Mesenchymal stem cell (in vitro differentiated cells and primary cell): Measurements from ENCODE around the gene WDTC1. TPM values are rescaled to one million over a fixed set of nuclear protein-coding genes. Genes with fewer than 3 reads are reported as not detected.

ENCODE experiments used
- DNase-seq: peaks from one replicate; pipeline ENCODE4 v3.0.0-alpha.2; 2013
- H2AFZ ChIP-seq: one replicate; pipeline ENCODE4 v1.6.1; 2013; ENCODE audit warnings: low read depth, mild to moderate bottlenecking, control low read depth, inconsistent platforms, low read length, moderate library complexity
- H2AK5ac ChIP-seq: 2 replicates; pipeline ENCODE4 v1.6.1; 2013; ENCODE audit warnings: low read length, moderate library complexity, mild to moderate bottlenecking, inconsistent platforms; ENCODE audit not compliant: severe bottlenecking
- H2BK120ac ChIP-seq: one replicate; pipeline ENCODE4 v1.6.1; 2013; ENCODE audit warnings: low read depth, mild to moderate bottlenecking, inconsistent platforms, low read length, moderate library complexity
- H2BK12ac ChIP-seq, 2 experiments: one replicate each; pipeline ENCODE4 v1.6.1; 2013; ENCODE audit warnings: inconsistent platforms in 2 of 2, low read length in 2 of 2, mild to moderate bottlenecking in 2 of 2, moderate library complexity in 2 of 2, control low read depth in 1 of 2
- H2BK15ac ChIP-seq: one replicate; pipeline ENCODE4 v1.6.1; 2013; ENCODE audit warnings: mild to moderate bottlenecking, low read depth, inconsistent platforms; ENCODE audit not compliant: poor library complexity, severe bottlenecking
- H2BK5ac ChIP-seq: 2 replicates; pipeline ENCODE4 v1.6.1; 2013; ENCODE audit warnings: low read depth, mild to moderate bottlenecking, low read length, control low read depth, inconsistent platforms; ENCODE audit not compliant: poor library complexity, severe bottlenecking
- H3K14ac ChIP-seq, 2 experiments: one replicate each; pipeline ENCODE4 v1.6.1; 2013; ENCODE audit warnings: inconsistent platforms in 2 of 2, low read length in 2 of 2, control low read depth in 1 of 2, mild to moderate bottlenecking in 1 of 2, moderate library complexity in 1 of 2
- H3K18ac ChIP-seq, 2 experiments: one replicate each; pipeline ENCODE4 v1.6.1; 2013; ENCODE audit warnings: inconsistent platforms in 2 of 2, low read length in 2 of 2, control low read depth in 1 of 2, low read depth in 1 of 2, mild to moderate bottlenecking in 1 of 2
- H3K23ac ChIP-seq, 2 experiments: one replicate each; pipeline ENCODE4 v1.6.1; 2013; ENCODE audit warnings: inconsistent platforms in 2 of 2, low read length in 2 of 2, mild to moderate bottlenecking in 2 of 2, moderate library complexity in 2 of 2, control low read depth in 1 of 2
- H3K27ac ChIP-seq: 2 replicates; pipeline ENCODE4 v1.5.1; 2013; ENCODE audit warnings: mild to moderate bottlenecking, moderate library complexity, low read length, control low read depth, inconsistent platforms; ENCODE audit not compliant: poor library complexity, severe bottlenecking
- H3K27me3 ChIP-seq, 2 experiments: 2 replicates each; pipeline versions ENCODE4 v1.6.1 to v1.7.0; 2013; ENCODE audit warnings: low read length in 2 of 2, mild to moderate bottlenecking in 2 of 2, moderate library complexity in 2 of 2, control low read depth in 1 of 2, inconsistent platforms in 1 of 2; ENCODE audit not compliant: control insufficient read depth in 1 of 2, insufficient read depth in 1 of 2
- H3K36me3 ChIP-seq, 2 experiments: 2 replicates each; pipeline versions ENCODE4 v1.6.1 to v1.7.0; 2013; ENCODE audit warnings: low read length in 2 of 2, control low read depth in 1 of 2, inconsistent platforms in 1 of 2, low read depth in 1 of 2, mild to moderate bottlenecking in 1 of 2; ENCODE audit not compliant: insufficient read depth in 2 of 2, control insufficient read depth in 1 of 2
- H3K4ac ChIP-seq, 2 experiments: one replicate each; pipeline ENCODE4 v1.6.1; 2013; ENCODE audit warnings: inconsistent platforms in 2 of 2, low read length in 2 of 2, mild to moderate bottlenecking in 2 of 2, moderate library complexity in 2 of 2, control low read depth in 1 of 2, low read depth in 1 of 2
- H3K4me1 ChIP-seq: 2 replicates; pipeline ENCODE4 v1.6.1; 2013; ENCODE audit warnings: low read depth, low read length, control low read depth; ENCODE audit not compliant: control insufficient read depth, insufficient read depth
- H3K4me2 ChIP-seq: 2 replicates; pipeline ENCODE4 v1.6.1; 2013; ENCODE audit warnings: low read length, mild to moderate bottlenecking, inconsistent platforms; ENCODE audit not compliant: poor library complexity, severe bottlenecking
- H3K4me3 ChIP-seq, 2 experiments: 2 replicates each; pipeline versions ENCODE4 v1.5.1 to v1.7.0; 2013; ENCODE audit warnings: low read length in 2 of 2, mild to moderate bottlenecking in 2 of 2, control low read depth in 1 of 2, low read depth in 1 of 2; ENCODE audit not compliant: insufficient read depth in 1 of 2
- H3K79me1 ChIP-seq: replicated peaks from 2 replicates; pipeline ENCODE4 v1.6.1; 2013; ENCODE audit warnings: mild to moderate bottlenecking, control low read depth, low read length, inconsistent platforms; ENCODE audit not compliant: poor library complexity, severe bottlenecking
- H3K9ac ChIP-seq: 2 replicates; pipeline ENCODE4 v1.7.0; 2013; ENCODE audit warnings: mild to moderate bottlenecking, low read length, moderate library complexity
- H3K9me3 ChIP-seq: 2 replicates; pipeline ENCODE4 v1.7.0; 2013; ENCODE audit warnings: mild to moderate bottlenecking, low read length; ENCODE audit not compliant: control insufficient read depth
- H4K8ac ChIP-seq: one replicate; pipeline ENCODE4 v1.6.1; 2013; ENCODE audit warnings: inconsistent platforms, mild to moderate bottlenecking, low read length, moderate library complexity
- H4K91ac ChIP-seq: one replicate; pipeline ENCODE4 v1.6.1; 2013; ENCODE audit warnings: mild to moderate bottlenecking, low read length, inconsistent platforms
- WGBS: methylation state at CpG from one replicate; pipeline ENCODE4 v1.1.7; 2013; ENCODE audit warnings: mixed read lengths; 5-methylcytosine and 5-hydroxymethylcytosine counted together
- small RNA-seq: library from polyadenylated mRNA; stranded (forward); fragments of <200 nt; extraction: miRNeasy Mini kit (QIAGEN cat#:217004); gene quantifications from one replicate; pipeline ENCODE3, GENCODE V24; 2013; ENCODE audit warnings: low read depth

Gene WDTC1

DNA sequence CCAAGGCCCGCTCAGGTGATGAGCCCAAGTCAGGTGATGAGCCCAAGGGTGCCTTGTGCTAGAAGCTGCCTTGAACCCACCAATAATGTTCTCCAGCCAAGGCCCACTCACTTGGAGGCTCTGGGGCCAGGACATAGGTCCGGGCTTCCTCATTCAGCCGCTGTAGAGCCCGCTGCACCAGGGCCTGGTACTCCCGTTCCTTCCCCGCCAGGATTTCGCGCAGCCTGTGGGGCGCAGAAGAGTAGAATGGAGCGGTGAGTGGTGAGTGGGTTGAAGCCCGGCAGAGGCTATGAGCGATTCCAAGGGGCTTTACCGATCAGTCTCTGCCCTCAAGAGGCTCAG is 121.8 kb downstream of the WDTC1 start:
- WGBS: over 99% methylated on average over 13 of the region's 13 CpGs

GRCh38 chr1:27356619-27357280 is 122.3 kb downstream of the WDTC1 start:
- Histone ChIP-seq H2BK5ac (no peak overlapping the region), H3K14ac (no peak overlapping the region), H2AFZ (no peak overlapping the region), H3K9ac (no peak overlapping the region), H3K18ac (no peak overlapping the region), H2BK15ac (no peak overlapping the region), H3K27me3 (no peaks in the 10 kb centered on the region), H3K23ac (no peak overlapping the region), H3K4ac (no peak overlapping the region), H3K9me3 (no peaks in the 10 kb centered on the region), H3K36me3 (peaks cover 71 to 74% of the 10 kb centered on the region in 2 experiments), H4K91ac (no peak overlapping the region), H3K4me1 (peaks cover 12% of the 10 kb centered on the region), H2BK120ac (no peak overlapping the region), H3K4me2 (no peak overlapping the region), H3K27ac (no peak overlapping the region), H3K79me1 (no peaks in the 10 kb centered on the region), H2BK12ac (no peak overlapping the region), H4K8ac (no peak overlapping the region), H3K4me3 (no peak overlapping the region), H2AK5ac (no peak overlapping the region)
- WGBS: 89% methylated on average over 37 of the region's 37 CpGs
- DNase-seq: no peak

More for the DNA sequence above, 121.8 kb downstream of the WDTC1 start:
- peaks cover 66 to 68% of the 10 kb centered on the region in 2 experiments for H3K36me3 ChIP-seq
- no peak overlapping the region for H3K27ac ChIP-seq
- no peak overlapping the region for H4K91ac ChIP-seq
- no peak overlapping the region for H3K14ac ChIP-seq
- no peak overlapping the region for H3K18ac ChIP-seq
- H2AFZ ChIP-seq: no peak overlapping the region
- no peak overlapping the region for H4K8ac ChIP-seq
- H3K23ac ChIP-seq: no peak overlapping the region
- H2AK5ac ChIP-seq: no peak overlapping the region
- no peak overlapping the region for H2BK120ac ChIP-seq
- no peak overlapping the region for H2BK15ac ChIP-seq
- no peak overlapping the region for H3K4me2 ChIP-seq
- H3K4me3 ChIP-seq: no peak overlapping the region
- H3K27me3 ChIP-seq: peaks cover 0 to 1% of the 10 kb centered on the region in 2 experiments
- no peaks in the 10 kb centered on the region for H3K79me1 ChIP-seq
- H2BK12ac ChIP-seq: no peak overlapping the region
- H3K9me3 ChIP-seq: no peaks in the 10 kb centered on the region
- no peak overlapping the region for H2BK5ac ChIP-seq
- no peak overlapping the region for H3K4ac ChIP-seq
- DNase-seq: no peak
- H3K4me1 ChIP-seq: peaks cover 14% of the 10 kb centered on the region
- H3K9ac ChIP-seq: no peak overlapping the region

- H3K14ac ChIP-seq: no peak overlapping the region
- H3K4me1 ChIP-seq: peaks cover 12% of the 10 kb centered on the region
- H3K4ac ChIP-seq: no peak overlapping the region
- no peak overlapping the region for H2BK5ac ChIP-seq
- H2AK5ac ChIP-seq: no peak overlapping the region
- 39% methylated on average over 39 of the region's 40 CpGs for WGBS
- no peak overlapping the region for H3K9ac ChIP-seq
- no peaks in the 10 kb centered on the region for H3K79me1 ChIP-seq
- H4K8ac ChIP-seq: no peak overlapping the region
- no peak overlapping the region for H3K23ac ChIP-seq
- DNase-seq: peak; percentile 55
- H2AFZ ChIP-seq: no peak overlapping the region
- H2BK15ac ChIP-seq: no peak overlapping the region
- no peak overlapping the region for H3K27ac ChIP-seq
- peaks cover 77 to 81% of the 10 kb centered on the region in 2 experiments for H3K36me3 ChIP-seq
- no peaks in the 10 kb centered on the region for H3K9me3 ChIP-seq
- no peak overlapping the region for H3K4me3 ChIP-seq
- H3K4me2 ChIP-seq: no peak overlapping the region
- no peak overlapping the region for H4K91ac ChIP-seq
- no peak overlapping the region for H2BK12ac ChIP-seq
- H3K18ac ChIP-seq: no peak overlapping the region
- no peaks in the 10 kb centered on the region for H3K27me3 ChIP-seq
- H2BK120ac ChIP-seq: no peak overlapping the region
Measured at GRCh38 chr1:27357281-27358037, 123.0 kb downstream of the WDTC1 start.

Small RNA genes lying within 50 kb of the gene (small RNA-seq; reads per million reads assigned to genes)
- not detected for gene RF00019
- not detected for gene RNU6-48P
- gene SNRPEP7: not detected
